Astrocyte (in vitro differentiated cells and primary cell): ENCODE results near the gene XDH. TPM values are rescaled to one million over a fixed set of nuclear protein-coding genes. Genes with fewer than 3 reads are reported as not detected.

ENCODE experiments used
- DNase-seq: peaks from one replicate; pipeline ENCODE4 v3.0.0-alpha.2; 2010; ENCODE audit warnings: low read depth
- FAIRE-seq: peaks from 2 replicates; lab custom pipeline; 2011; peaks lifted over from hg19 to GRCh38; lab: Jason Lieb, UNC
- H2AFZ ChIP-seq: 2 replicates; pipeline ENCODE4 v1.6.0; 2012; ENCODE audit warnings: low read depth, low read length, inconsistent platforms
- H3K27ac ChIP-seq: 2 replicates; pipeline ENCODE4 v1.5.1; 2011; ENCODE audit warnings: low read depth, low read length, inconsistent platforms
- H3K27me3 ChIP-seq: 2 replicates; pipeline ENCODE4 v1.6.0; 2011; ENCODE audit warnings: low read length, inconsistent platforms; ENCODE audit not compliant: insufficient read depth
- H3K36me3 ChIP-seq: 2 replicates; pipeline ENCODE4 v1.5.1; 2011; ENCODE audit warnings: low read length, inconsistent platforms; ENCODE audit not compliant: insufficient read depth
- H3K4me1 ChIP-seq: 2 replicates; pipeline ENCODE4 v1.5.1; 2011; ENCODE audit warnings: low read length, inconsistent platforms; ENCODE audit not compliant: insufficient read depth
- H3K4me2 ChIP-seq: 2 replicates; pipeline ENCODE4 v1.6.0; 2012; ENCODE audit warnings: low read length, inconsistent platforms
- H3K4me3 ChIP-seq: 2 replicates; pipeline ENCODE4 v1.5.1; 2011; ENCODE audit warnings: low read depth, mild to moderate bottlenecking, low read length, inconsistent platforms; ENCODE audit not compliant: insufficient read depth
- H3K79me2 ChIP-seq: 2 replicates; pipeline ENCODE4 v1.6.0; 2012; ENCODE audit warnings: mild to moderate bottlenecking, low read length, inconsistent platforms; ENCODE audit not compliant: insufficient read depth
- H3K9ac ChIP-seq: 2 replicates; pipeline ENCODE4 v1.6.0; 2012; ENCODE audit warnings: mild to moderate bottlenecking, low read length, inconsistent platforms
- H3K9me3 ChIP-seq: 2 replicates; pipeline ENCODE4 v1.5.1; 2012; ENCODE audit warnings: low read depth, mild to moderate bottlenecking, low read length, inconsistent platforms; ENCODE audit not compliant: insufficient read depth
- H4K20me1 ChIP-seq: 2 replicates; pipeline ENCODE4 v1.6.0; 2012; ENCODE audit warnings: low read length, inconsistent platforms; ENCODE audit not compliant: insufficient read depth
- H3K27ac Mint-ChIP-seq: one replicate; pipeline ENCODE4 v1.8.0; 2021; ENCODE audit warnings: mild to moderate bottlenecking, mixed read lengths; ENCODE audit not compliant: unreplicated experiment
- H3K27me3 Mint-ChIP-seq: one replicate; pipeline ENCODE4 v1.8.0; 2021; ENCODE audit warnings: low read depth, mixed read lengths; ENCODE audit not compliant: unreplicated experiment
- H3K36me3 Mint-ChIP-seq: one replicate; pipeline ENCODE4 v1.8.0; 2021; ENCODE audit warnings: low read depth, mixed read lengths; ENCODE audit not compliant: unreplicated experiment
- H3K4me1 Mint-ChIP-seq: one replicate; pipeline ENCODE4 v1.8.0; 2021; ENCODE audit warnings: low read depth, mixed read lengths; ENCODE audit not compliant: unreplicated experiment
- H3K4me3 Mint-ChIP-seq: one replicate; pipeline ENCODE4 v1.8.0; 2021; ENCODE audit warnings: mild to moderate bottlenecking, moderate library complexity, mixed read lengths; ENCODE audit not compliant: unreplicated experiment
- H3K9me3 Mint-ChIP-seq: one replicate; pipeline ENCODE4 v1.8.0; 2021; ENCODE audit warnings: mild to moderate bottlenecking, mixed read lengths; ENCODE audit not compliant: unreplicated experiment
- CTCF ChIP-seq: IDR thresholded peaks from 2 replicates; pipeline ENCODE4 v1.5.1; 2011; ENCODE audit warnings: low read depth, mild to moderate bottlenecking, inconsistent platforms, low read length, moderate library complexity; ENCODE audit not compliant: insufficient read depth
- EZH2 ChIP-seq: IDR thresholded peaks from 2 replicates; pipeline ENCODE4 v1.6.1; 2012; ENCODE audit warnings: mild to moderate bottlenecking, low read length, inconsistent platforms; ENCODE audit not compliant: insufficient read depth
- total RNA-seq: library from RNA; stranded (reverse); gene quantifications from 2 replicates; pipeline ENCODE4 v1.2.1, GENCODE V29; 2021

Gene XDH
- total RNA-seq, 1 donor from 2014 or later, result 2.2 TPM

GRCh38 chr2:31415421-31415820, 879 bp upstream of the XDH start:
- no peak overlapping the region for H2AFZ ChIP-seq
- no peak overlapping the region for H3K4me3 ChIP-seq
- Mint-ChIP-seq H3K27me3 (peaks cover 1% of the 10 kb centered on the region), H3K36me3 (no peaks in the 10 kb centered on the region), H3K27ac (no peak overlapping the region), H3K4me3 (no peak overlapping the region), H3K9me3 (peaks cover 4% of the 10 kb centered on the region), H3K4me1 (peaks cover 6% of the 10 kb centered on the region)
- H3K27ac ChIP-seq, result no peak overlapping the region
- H3K9ac ChIP-seq, result no peak overlapping the region
- peaks cover 5% of the 10 kb centered on the region for H3K9me3 ChIP-seq
- no peak for DNase-seq
- H3K36me3 ChIP-seq, result no peaks in the 10 kb centered on the region
- H3K27me3 ChIP-seq, result no peaks in the 10 kb centered on the region
- no peaks in the 10 kb centered on the region for H3K4me1 ChIP-seq
- H3K79me2 ChIP-seq, result no peaks in the 10 kb centered on the region
- no peak for FAIRE-seq
- H3K4me2 ChIP-seq, result no peak overlapping the region
- no peaks in the 10 kb centered on the region for H4K20me1 ChIP-seq
- TF ChIP-seq CTCF (no peak), EZH2 (no peak)

GRCh38 chr2:31413862-31414550, 536 bp downstream of the XDH start:
- FAIRE-seq, result no peak
- H2AFZ ChIP-seq, result no peak overlapping the region
- Mint-ChIP-seq H3K27ac (no peak overlapping the region), H3K4me1 (peaks cover 6% of the 10 kb centered on the region), H3K4me3 (no peak overlapping the region), H3K36me3 (no peaks in the 10 kb centered on the region), H3K27me3 (peaks cover 1% of the 10 kb centered on the region), H3K9me3 (peaks cover 3% of the 10 kb centered on the region)
- H4K20me1 ChIP-seq, result no peaks in the 10 kb centered on the region
- H3K36me3 ChIP-seq, result no peaks in the 10 kb centered on the region
- TF ChIP-seq CTCF (no peak), EZH2 (no peak)
- no peak overlapping the region for H3K9ac ChIP-seq
- no peaks in the 10 kb centered on the region for H3K4me1 ChIP-seq
- H3K4me3 ChIP-seq, result no peak overlapping the region
- H3K27ac ChIP-seq, result no peak overlapping the region
- no peaks in the 10 kb centered on the region for H3K9me3 ChIP-seq
- H3K4me2 ChIP-seq, result no peak overlapping the region
- no peaks in the 10 kb centered on the region for H3K27me3 ChIP-seq
- no peaks in the 10 kb centered on the region for H3K79me2 ChIP-seq
- no peak for DNase-seq

GRCh38 chr2:31413025-31413424, 1.5 kb downstream of the XDH start:
- Mint-ChIP-seq H3K36me3 (no peaks in the 10 kb centered on the region), H3K4me3 (no peak overlapping the region), H3K27ac (no peak overlapping the region), H3K9me3 (no peaks in the 10 kb centered on the region), H3K4me1 (peaks cover 6% of the 10 kb centered on the region), H3K27me3 (peaks cover 1% of the 10 kb centered on the region)
- Histone ChIP-seq H3K9ac (no peak overlapping the region), H3K4me2 (no peak overlapping the region), H3K27me3 (no peaks in the 10 kb centered on the region), H3K36me3 (no peaks in the 10 kb centered on the region), H3K4me3 (no peak overlapping the region), H4K20me1 (no peaks in the 10 kb centered on the region), H3K4me1 (no peaks in the 10 kb centered on the region), H3K9me3 (no peaks in the 10 kb centered on the region), H2AFZ (no peak overlapping the region), H3K79me2 (no peaks in the 10 kb centered on the region), H3K27ac (no peak overlapping the region)
- FAIRE-seq (no peak), DNase-seq (no peak)
- TF ChIP-seq EZH2, result no peak
- no peak for TF ChIP-seq CTCF
